Left forelimb (tissue), 1 donor: Measurements from ENCODE around the gene PRDM5.
"Not testable (repeated sequence)": the region's sequence is repeated elsewhere in the genome, so short reads cannot be mapped to it uniquely, and the experiment has no call there.

Experiments used
- DNase-seq: peaks from one replicate; pipeline ENCODE4 v3.0.0-alpha.2; 2018; ENCODE audit warnings: low spot score

Gene PRDM5

DNA sequence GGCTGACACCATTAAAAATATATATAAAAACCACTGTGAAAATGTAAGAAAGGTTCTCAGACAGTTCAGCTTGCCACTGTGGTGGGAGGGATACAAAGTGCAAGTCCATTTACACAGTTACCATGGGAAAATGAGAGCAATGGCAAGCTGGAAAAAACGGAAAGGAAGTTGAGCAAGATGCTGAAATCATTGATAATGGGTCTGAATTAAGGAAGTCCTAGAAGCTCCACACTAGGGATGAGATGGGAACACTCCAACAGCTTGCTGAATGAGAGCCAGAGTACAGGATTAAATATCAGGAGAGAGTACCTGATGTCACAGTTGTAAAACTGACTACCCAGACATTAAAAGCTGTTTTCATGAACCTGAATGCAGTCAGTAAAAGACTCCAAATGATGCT lies 218.6 kb downstream of the PRDM5 start:
- no peak for DNase-seq

GRCh38 chr4:120699354-120699753 lies 223.2 kb downstream of the PRDM5 start:
- no peak for DNase-seq

DNA sequence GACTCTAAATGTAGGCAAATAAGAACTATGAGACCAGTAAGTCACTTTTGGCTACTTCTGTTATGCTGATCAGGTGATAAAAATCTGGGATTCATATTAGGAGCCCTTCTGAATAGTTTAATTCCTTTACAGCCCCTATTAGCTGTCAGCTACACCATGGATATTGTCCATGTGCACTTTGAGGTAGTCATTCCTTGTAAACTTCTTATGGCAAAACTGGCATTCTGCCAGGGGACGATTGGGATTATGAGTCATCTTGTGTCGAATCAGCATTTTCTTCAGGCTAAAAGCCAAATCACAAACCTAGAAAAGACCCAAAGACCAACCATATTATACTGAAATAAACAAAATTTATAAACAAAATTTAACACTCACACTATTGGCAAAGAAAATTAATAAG lies 227.6 kb downstream of the PRDM5 start:
- no peak for DNase-seq

GRCh38 chr4:120693816-120694215 lies 228.7 kb downstream of the PRDM5 start:
- no peak for DNase-seq

- DNase-seq, result no peak
These were observed 229.6 kb downstream of the PRDM5 start for GRCh38 chr4:120692964-120693363.

- no peak for DNase-seq
These were observed 231.0 kb downstream of the PRDM5 start for GRCh38 chr4:120691536-120691935.

- DNase-seq, result no peak
These were observed 231.4 kb downstream of the PRDM5 start for GRCh38 chr4:120691106-120691505.

DNA sequence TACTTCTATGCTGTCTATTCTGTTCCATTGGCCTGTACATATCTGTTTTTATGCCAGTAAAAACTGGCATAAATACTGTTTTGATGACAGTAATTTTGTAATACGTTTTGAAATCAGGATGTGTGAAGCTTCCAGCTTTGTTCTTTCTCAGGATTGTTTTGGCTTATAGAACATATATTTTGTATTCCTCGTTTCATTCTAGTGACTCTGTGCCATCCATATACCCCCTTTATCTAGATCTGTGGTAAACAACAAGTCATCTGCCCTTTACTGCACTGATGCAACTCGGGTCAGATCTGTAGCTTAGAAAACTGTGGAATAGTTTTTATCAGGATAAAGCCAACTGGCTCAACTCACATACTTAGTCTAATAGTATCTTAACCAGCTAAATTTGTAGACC lies 233.7 kb downstream of the PRDM5 start:
- no peak for DNase-seq

- no peak for DNase-seq
These were observed 236.7 kb downstream of the PRDM5 start for GRCh38 chr4:120685756-120686278.

DNA sequence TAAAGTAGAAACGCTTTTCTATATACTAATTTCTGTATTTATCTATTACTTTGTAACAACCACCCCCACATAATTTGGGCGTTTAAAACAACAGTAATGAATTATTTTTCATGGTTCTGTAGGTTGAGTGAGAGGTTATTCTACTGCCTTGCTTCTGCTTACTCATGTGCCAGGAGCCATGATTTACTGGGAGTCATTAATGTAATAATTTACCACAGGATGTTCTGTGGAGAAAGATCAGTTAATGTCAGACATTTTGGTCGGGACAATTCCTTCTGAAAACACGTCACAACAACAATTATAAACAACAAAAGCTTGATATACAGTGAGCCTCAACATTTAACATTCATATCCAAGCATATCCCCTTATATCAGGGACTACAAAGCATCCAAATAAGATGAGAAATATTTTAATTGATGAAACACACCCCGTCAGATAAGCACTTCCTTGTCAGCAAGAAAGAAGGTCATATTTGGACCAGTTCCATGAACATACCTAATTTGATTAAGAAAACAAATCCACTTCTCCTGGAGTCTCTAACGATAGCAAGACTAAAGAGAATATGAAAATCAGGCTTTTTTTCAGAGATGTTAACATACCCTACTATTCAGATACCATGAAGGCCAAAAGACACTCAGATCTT lies 238.5 kb downstream of the PRDM5 start:
- no peak for DNase-seq

DNA sequence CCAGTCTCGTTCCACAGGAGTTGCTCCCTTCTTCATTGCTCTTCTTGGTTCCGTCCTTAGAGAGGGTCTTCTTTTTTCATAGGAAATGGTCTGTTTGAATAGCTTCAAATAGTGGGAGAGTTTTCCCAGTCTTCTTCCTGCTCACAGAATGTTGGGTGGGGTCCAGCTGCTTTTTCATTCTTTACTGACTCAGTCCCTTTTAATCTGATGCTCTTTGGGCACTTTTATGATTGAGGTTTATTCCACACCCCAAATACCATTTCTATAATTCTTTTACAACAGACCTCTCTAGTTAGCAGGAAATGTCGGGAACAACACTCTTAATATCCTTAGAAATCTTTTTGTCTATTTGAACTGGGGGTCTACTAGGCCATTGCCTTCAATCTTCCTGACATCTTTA lies 239.5 kb downstream of the PRDM5 start:
- no peak for DNase-seq

DNA sequence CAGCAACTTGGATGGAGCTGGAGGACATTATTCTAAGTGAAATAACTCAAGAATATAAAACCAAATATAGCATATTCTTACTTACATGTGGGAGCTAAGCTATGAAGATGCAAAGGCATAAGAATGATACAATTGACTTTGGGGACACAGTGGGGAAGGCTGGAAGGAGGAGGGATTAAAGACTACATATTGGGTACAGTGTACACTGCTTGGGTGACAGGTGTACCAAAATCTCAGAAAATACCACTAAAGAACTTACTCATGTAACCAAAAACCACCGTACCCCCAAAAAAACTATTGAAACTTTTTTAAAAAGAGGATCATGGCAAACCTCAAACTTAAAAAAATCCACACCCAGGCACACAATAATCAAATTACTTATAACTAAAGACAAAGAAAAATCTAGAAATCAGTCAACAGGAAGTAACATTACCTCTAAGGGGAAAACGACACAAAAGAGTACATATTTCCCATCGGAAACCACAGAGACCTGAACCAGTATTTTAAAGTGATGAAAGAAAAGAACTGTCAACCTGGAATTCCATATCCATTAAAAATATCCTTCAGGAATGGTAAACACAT lies 241.8 kb downstream of the PRDM5 start:
- DNase-seq, result no peak

DNA sequence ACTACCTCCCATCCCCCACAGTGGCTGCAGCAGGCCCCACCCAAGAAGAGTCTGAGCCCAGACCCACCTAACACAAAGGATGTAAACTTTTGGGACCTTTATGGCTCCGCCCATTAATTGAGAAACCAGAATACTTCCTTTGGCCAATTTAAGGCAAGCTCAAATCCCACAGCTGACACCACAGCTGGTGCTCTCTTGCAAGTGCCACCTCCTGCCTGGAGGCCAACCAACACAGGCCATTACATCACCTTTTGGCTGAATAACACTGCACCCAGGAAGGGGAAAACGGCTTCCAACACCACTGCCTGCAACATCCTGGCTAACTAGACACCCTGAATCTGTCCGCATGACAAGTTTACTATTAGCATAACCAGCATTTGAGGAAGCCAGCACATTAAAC lies 248.8 kb downstream of the PRDM5 start:
- no peak for DNase-seq

GRCh38 chr4:120672558-120673147 lies 249.9 kb downstream of the PRDM5 start:
- no peak for DNase-seq

DNA sequence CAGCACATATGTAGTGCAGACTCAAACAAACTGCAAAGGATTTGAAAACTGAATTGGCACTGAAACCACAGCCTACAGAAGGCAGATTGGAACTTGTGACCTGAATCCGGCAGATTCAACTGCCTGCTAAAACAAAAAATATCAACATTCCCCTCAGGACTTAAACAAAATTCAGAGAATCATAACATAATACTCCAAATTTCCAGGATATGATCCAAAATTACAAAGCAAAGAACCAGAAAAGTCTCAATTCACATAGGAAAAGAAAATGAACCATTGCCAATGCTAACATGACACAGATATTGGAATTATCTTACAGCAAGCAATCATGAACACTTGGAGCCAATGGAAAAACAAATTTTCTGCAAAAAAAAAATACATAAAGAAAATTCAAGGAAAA lies 250.4 kb downstream of the PRDM5 start:
- DNase-seq, result no peak

DNA sequence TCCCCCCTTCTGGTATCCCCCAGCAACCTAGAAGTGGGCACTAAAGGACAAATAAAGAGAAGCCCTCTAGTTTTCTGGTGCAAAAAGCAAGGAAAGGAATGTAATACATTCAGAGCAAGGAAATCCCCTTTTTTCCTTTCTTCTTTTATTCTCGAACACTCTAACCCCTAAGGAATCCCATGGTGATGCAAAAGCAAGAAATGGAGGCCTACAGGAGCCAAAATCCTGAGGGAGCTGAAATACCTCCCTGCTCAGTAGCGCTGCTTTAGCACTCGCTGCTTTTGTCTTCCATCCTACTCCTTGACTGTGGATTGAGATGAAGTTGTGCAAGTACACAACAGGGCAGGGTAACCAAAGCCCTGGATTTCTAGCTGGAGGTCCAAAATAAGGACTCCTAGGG lies 251.0 kb downstream of the PRDM5 start:
- DNase-seq, result no peak

DNA sequence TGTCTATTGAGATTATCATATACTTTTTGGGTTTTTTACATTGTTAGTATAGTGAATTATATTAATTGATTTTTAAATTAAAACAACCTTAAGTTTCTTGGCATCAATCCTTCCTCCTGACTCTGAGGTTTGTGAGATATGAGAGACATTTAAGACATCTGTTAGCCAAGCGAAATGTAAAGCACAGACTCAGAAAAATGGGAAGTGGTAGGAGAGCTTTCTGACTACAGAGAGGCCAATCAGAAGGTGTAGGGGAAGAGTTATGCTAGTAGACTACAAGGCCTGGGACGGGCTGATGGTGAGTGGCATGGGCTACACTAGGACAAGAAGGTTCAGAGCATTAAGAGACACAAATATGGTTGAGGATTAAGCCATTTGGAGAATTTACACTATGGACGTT lies 255.4 kb downstream of the PRDM5 start:
- no peak for DNase-seq

DNA sequence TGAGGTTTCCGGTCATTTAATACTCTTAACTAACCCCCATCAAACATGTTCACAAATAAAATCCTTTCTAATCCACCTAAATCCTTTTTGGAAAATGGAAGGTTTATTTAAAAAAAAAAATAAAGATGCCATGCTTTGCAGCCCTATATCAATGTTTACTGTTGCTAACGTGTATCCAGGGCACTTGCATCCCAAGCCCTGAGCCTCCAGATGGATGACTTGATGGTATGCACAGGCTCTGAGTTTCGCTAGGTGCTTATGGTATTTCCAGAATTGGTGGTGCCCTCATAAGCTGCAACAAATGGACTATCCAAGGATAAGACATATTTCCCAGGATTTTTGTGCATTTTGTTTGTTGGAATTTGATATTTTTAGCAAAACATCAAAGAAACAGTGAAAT lies 257.7 kb downstream of the PRDM5 start:
- DNase-seq, result no peak

DNA sequence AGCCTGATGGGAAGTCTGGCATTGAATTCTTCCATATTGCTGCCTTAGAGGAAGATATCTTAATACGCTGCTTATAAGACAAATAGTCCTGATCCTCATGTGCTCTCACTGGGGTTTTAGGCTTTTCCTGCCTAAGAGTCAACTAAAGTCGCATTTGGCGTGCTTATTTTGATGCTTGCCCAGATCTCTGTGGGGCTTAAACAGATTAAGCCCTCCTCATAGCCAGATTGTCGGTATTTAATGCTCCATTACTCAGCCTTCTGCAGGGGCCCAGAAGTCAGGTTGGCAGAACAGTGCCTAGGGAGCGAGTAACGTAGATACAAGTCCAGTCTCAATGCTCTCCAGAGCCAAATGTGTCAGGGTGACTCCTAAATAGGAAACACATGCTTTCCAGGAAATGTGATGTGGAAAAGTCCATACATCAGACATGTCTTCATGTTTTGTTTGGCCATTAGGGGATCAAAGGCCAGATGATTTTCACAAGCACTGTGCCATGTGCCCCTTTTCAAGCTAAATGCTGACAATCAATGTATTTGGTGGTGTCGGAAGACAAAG lies 262.8 kb downstream of the PRDM5 start:
- no peak for DNase-seq

- no peak for DNase-seq
These were observed 263.8 kb downstream of the PRDM5 start for GRCh38 chr4:120658772-120659171.

GRCh38 chr4:120653804-120654573 lies 268.5 kb downstream of the PRDM5 start:
- no peak for DNase-seq

DNA sequence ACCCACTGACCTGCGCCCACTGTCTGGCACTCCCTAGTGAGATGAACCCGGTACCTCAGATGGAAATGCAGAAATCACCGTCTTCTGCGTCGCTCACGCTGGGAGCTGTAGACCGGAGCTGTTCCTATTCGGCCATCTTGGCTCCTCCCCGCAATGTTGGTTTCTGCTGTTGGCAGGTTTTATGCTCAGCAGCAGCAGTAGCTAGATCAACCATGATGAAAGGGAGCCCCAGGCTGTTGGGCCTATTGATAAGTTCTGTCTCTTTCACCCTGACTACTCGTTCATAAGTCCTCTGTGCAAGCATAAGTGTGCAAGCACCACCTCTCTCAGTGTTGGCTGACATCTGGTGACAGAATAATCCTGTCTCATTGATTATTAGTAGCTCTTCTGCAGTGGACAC lies 274.2 kb downstream of the PRDM5 start:
- not testable (repeated sequence) for DNase-seq
